NCI-H1436 treated with DMSO at 0.1 percent for 48 hours (cell line): Measurements from ENCODE around the gene RPS6KA2.

Experiments
- DNase-seq: peaks from one replicate; lab custom pipeline; 2025; lab: John Stamatoyannopoulos, UW

Gene RPS6KA2

GRCh38 chr6:166466178-166467122 is 160.6 kb downstream of the RPS6KA2 start:
- no peak for DNase-seq

- no peak for DNase-seq
Measured at GRCh38 chr6:166465671-166466087, 161.4 kb downstream of the RPS6KA2 start.

- no peak for DNase-seq
Measured at GRCh38 chr6:166465003-166465399, 162.1 kb downstream of the RPS6KA2 start.

- no peak for DNase-seq
Measured at GRCh38 chr6:166464068-166465002, 162.7 kb downstream of the RPS6KA2 start.

GRCh38 chr6:166463359-166464067 is 163.5 kb downstream of the RPS6KA2 start:
- no peak for DNase-seq

- DNase-seq, result no peak
Measured at GRCh38 chr6:166462461-166463135, 164.5 kb downstream of the RPS6KA2 start.

- no peak for DNase-seq
Measured at GRCh38 chr6:166461821-166462460, 165.1 kb downstream of the RPS6KA2 start.

- no peak for DNase-seq
Measured at GRCh38 chr6:166460473-166461437, 166.3 kb downstream of the RPS6KA2 start.

GRCh38 chr6:166459906-166460305 is 167.1 kb downstream of the RPS6KA2 start:
- DNase-seq, result no peak

GRCh38 chr6:166459272-166459671 is 167.8 kb downstream of the RPS6KA2 start:
- DNase-seq, result no peak

GRCh38 chr6:166456395-166457156 is 170.5 kb downstream of the RPS6KA2 start:
- no peak for DNase-seq

GRCh38 chr6:166454692-166455515 is 172.1 kb downstream of the RPS6KA2 start:
- no peak for DNase-seq

- DNase-seq, result no peak
Measured at GRCh38 chr6:166453651-166454050, 173.4 kb downstream of the RPS6KA2 start.

GRCh38 chr6:166450167-166450873 is 176.7 kb downstream of the RPS6KA2 start:
- no peak for DNase-seq

GRCh38 chr6:166449641-166450040 is 177.4 kb downstream of the RPS6KA2 start:
- DNase-seq, result no peak

- DNase-seq, result no peak
Measured at GRCh38 chr6:166449036-166449435, 178.0 kb downstream of the RPS6KA2 start.

- no peak for DNase-seq
Measured at GRCh38 chr6:166448432-166448831, 178.6 kb downstream of the RPS6KA2 start.
